Colonic mucosa (tissue), 4 donors: ENCODE results near the gene TSHZ1. TPM values are rescaled to one million over a fixed set of nuclear protein-coding genes. Genes with fewer than 3 reads are reported as not detected.
"Not testable (repeated sequence)": the region's sequence is repeated elsewhere in the genome, so short reads cannot be mapped to it uniquely, and the experiment has no call there.

ENCODE experiments used
- DNase-seq: peaks from one replicate; pipeline ENCODE4 v3.0.0-alpha.2; 2020
- H3K27ac ChIP-seq: fragments of 200-600 bp; one replicate; pipeline ENCODE4 v1.8.0; 2021
- H3K27me3 ChIP-seq: fragments of 200-600 bp; one replicate; pipeline ENCODE4 v1.8.0; 2021
- H3K36me3 ChIP-seq: fragments of 200-600 bp; one replicate; pipeline ENCODE4 v1.8.0; 2021
- H3K4me1 ChIP-seq: fragments of 200-600 bp; one replicate; pipeline ENCODE4 v1.8.0; 2021; ENCODE audit warnings: mild to moderate bottlenecking
- H3K4me3 ChIP-seq: fragments of 200-600 bp; one replicate; pipeline ENCODE4 v1.8.0; 2021
- H3K9ac ChIP-seq, 2 donors: one replicate each; pipeline ENCODE4 v1.7.0; 2013; ENCODE audit warnings: control low read depth in 2 of 2, low read depth in 2 of 2, low read length in 2 of 2
- H3K9me3 ChIP-seq: fragments of 200-600 bp; one replicate; pipeline ENCODE4 v1.8.0; 2021
- CTCF ChIP-seq: fragments of 200-600 bp; IDR thresholded peaks from one replicate; pipeline ENCODE4 v1.8.0; 2022; ENCODE audit warnings: antibody characterized with exemption, mild to moderate bottlenecking
- intact Hi-C: fragments of 100-400 bp; cut with DNase I; formaldehyde crosslinking; loops from one replicate; pipeline ENCODE4 v1.14.1; 2022
- total RNA-seq, 2 donors: library from RNA; stranded (reverse); fragmentation: NEBNext Ultra II Directional in 1 of 2; extraction: Animal tissue kit (Norgen Biotek cat#: 25700) in 1 of 2; gene quantifications; one replicate each; pipeline ENCODE4 v1.2.1, GENCODE V29; 2021
- donor health status: healthy.
- donor health status: DM: no; HTN: no; CAD: no.
- donor health status: DM: no; HTN: no; CAD: no.

The TSHZ1 gene
- total RNA-seq, 2 donors from 2014 or later, result 16.6 to 34.3 TPM

- Histone ChIP-seq H3K27ac (no peak overlapping the region), H3K27me3 (no peaks in the 10 kb centered on the region), H3K9me3 (no peaks in the 10 kb centered on the region), H3K36me3 (no peaks in the 10 kb centered on the region), H3K4me1 (no peaks in the 10 kb centered on the region), H3K4me3 (no peak overlapping the region), H3K9ac (no peak overlapping the region)
- intact Hi-C loops, result no loop called here
- TF ChIP-seq CTCF, result no peak
- no peak for DNase-seq
These were observed 113.4 kb downstream of the TSHZ1 start for GRCh38 chr18:75323821-75324585.

GRCh38 chr18:75324686-75325257, 114.2 kb downstream of the TSHZ1 start:
- Histone ChIP-seq H3K9me3 (no peaks in the 10 kb centered on the region), H3K36me3 (no peaks in the 10 kb centered on the region), H3K4me1 (no peaks in the 10 kb centered on the region), H3K9ac (no peak overlapping the region), H3K4me3 (no peak overlapping the region), H3K27me3 (no peaks in the 10 kb centered on the region), H3K27ac (no peak overlapping the region)
- TF ChIP-seq CTCF, result no peak
- DNase-seq, result no peak
- intact Hi-C loops, result no loop called here

- H3K36me3 ChIP-seq, H3K27ac ChIP-seq, DNase-seq, H3K9ac ChIP-seq, intact Hi-C loops, H3K4me1 ChIP-seq, H3K4me3 ChIP-seq, H3K27me3 ChIP-seq, H3K9me3 ChIP-seq: not testable (repeated sequence)
These were observed 119.2 kb downstream of the TSHZ1 start for GRCh38 chr18:75329753-75330152.

- H3K4me3 ChIP-seq, result no peak overlapping the region
These were observed 119.7 kb downstream of the TSHZ1 start for GRCh38 chr18:75330308-75330707.

GRCh38 chr18:75334869-75335268, 124.3 kb downstream of the TSHZ1 start:
- no peaks in the 10 kb centered on the region for H3K36me3 ChIP-seq
- DNase-seq, result no peak
- no peaks in the 10 kb centered on the region for H3K4me1 ChIP-seq
- intact Hi-C loops, result no loop called here
- no peak overlapping the region for H3K27ac ChIP-seq
- no peak for TF ChIP-seq CTCF
- H3K4me3 ChIP-seq, result no peak overlapping the region
- no peaks in the 10 kb centered on the region for H3K27me3 ChIP-seq
- H3K9me3 ChIP-seq, result no peaks in the 10 kb centered on the region
- H3K9ac ChIP-seq, result no peak overlapping the region

More at GRCh38 chr18:75330308-75330707, 119.7 kb downstream of the TSHZ1 start:
- H3K27ac ChIP-seq, result no peak overlapping the region
- H3K4me1 ChIP-seq, result no peaks in the 10 kb centered on the region
- DNase-seq, result no peak
- intact Hi-C loops, result no loop called here
- no peak for TF ChIP-seq CTCF
- H3K27me3 ChIP-seq, result no peaks in the 10 kb centered on the region
- H3K9me3 ChIP-seq, result no peaks in the 10 kb centered on the region
- no peak overlapping the region for H3K9ac ChIP-seq
- no peaks in the 10 kb centered on the region for H3K36me3 ChIP-seq

- Histone ChIP-seq H3K9me3 (no peaks in the 10 kb centered on the region), H3K36me3 (no peaks in the 10 kb centered on the region), H3K4me1 (no peaks in the 10 kb centered on the region), H3K27me3 (no peaks in the 10 kb centered on the region), H3K9ac (no peak overlapping the region), H3K27ac (no peak overlapping the region), H3K4me3 (no peak overlapping the region)
- no peak for TF ChIP-seq CTCF
- DNase-seq, result no peak
- intact Hi-C loops, result no loop called here
These were observed 124.9 kb downstream of the TSHZ1 start for GRCh38 chr18:75335511-75335910.
